Measurements from ENCODE around the gene AKR1C2.
"Not testable (repeated sequence)": the region's sequence is repeated elsewhere in the genome, so short reads cannot be mapped to it uniquely, and the experiment has no call there.

The AKR1C2 gene

DNA sequence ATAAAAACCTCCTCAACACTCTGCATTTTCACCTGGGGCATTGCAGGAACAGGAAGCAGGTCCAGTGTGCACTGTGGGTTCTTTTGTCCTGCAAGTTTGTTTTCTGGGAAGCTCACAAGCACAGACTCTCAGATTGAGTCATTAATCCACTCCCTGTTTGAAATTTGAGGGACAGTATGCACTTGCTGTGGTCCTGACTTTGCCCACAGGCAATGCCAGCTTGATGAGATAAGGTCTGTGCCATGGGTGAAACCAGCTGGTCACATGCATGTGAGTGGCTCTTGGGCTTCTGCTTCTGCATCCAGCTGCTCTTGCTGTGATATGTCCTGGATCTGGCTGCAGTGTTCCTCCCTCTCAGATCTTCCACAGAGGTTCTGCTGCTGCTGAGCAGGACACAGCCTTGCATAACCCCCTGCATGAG is 21.8 kb upstream of the AKR1C2 start:
- not testable (repeated sequence) for DNase-seq

DNA sequence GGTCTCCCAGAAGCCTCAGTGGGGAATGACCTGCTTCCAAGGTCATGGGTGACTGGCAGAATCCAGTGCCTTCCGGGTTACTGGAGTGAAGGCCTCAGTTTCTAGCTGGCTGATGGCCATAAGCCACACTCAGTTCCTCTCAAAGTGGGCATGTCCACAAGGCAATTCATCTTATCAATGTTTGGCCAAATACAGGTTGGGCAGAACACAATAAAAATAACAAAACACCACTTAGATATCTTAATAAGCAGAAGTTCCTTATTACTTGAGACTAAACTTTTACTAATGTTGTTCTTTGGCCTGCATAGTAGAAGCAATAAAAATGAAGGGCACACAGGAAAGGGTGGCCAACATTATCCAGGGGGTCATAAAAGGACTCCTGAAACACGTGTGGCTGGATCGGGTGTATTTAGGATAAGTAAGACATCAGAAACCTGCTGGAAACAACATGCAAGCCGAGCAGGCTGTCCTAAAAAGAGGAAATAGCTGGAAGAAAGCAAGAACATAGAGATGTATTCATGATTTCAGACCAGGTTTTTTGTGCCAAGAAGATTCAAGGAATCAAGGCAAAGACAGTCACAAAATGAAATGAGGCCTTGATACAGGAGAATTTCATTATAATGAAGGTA is 19.6 kb upstream of the AKR1C2 start:
- DNase-seq = no peak

DNA sequence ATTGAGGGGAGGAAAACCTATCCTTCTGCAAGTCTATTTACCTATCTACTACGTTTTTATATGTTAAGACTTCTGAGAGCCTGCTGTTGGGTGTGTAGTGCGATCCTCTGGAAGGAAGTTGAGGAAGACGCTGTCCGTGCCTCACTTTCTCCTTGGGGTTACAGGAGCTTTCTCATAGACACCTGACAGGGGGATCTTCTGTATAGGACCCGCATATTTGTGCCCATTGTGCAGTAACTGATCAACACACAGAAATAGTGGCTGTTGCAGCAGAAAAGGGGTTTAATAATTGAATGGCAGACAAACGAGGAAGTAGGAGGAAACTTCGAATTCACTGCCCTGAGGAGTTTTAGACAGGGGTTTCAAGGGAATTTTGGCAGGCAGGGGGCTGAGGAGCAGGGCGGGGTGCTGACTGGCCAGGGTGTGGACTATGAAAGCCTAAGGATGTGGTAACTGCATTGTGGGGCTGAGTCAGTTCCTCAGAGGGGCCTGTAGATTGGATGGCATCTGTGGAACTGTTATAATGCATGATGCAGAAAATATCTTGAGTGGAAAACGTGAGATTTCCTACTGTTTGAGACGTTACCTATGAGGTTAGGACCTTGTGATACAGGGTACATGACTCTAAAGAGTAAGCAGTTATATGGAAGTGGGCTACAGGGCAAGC is 18.1 kb upstream of the AKR1C2 start:
- DNase-seq = not testable (repeated sequence)

DNA sequence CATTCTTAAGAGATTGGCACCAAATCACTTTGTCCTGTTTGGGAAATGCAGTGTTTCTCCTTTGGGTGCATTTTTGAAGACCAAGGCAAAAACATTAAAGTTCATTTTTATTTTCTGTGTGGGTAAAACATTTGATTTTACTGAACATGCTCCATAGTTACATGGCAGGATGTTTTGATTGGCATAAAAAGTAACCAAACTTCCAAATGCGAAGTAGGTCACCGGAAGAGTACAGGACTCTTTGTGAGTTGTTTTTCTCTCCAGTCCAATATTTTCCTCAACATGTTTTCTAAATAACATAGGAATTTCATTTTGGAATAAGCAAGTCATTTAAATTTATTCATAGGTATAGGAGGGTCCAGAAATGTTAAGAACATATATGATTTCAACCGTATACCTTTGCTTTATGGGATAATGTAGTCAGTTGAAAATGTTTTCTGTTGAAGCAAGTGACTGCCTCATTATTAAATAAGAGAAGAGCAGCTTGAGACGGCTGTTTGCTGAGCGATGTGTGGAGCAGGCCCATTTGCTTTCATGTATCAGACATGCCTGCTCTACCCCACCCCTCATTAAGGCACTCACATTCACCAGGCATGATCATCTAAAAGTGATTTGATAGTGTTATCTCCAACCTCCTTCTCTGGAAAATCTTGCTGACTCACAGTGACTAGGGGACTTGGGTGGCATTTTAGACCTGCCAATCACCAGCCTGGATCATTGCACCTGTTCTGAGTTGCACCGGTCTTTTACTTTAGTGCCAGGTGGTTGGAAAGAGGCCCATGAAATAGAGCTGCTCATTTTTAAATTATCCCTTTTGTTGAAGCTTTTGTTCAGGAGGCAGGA is 16.3 kb upstream of the AKR1C2 start:
- DNase-seq = not testable (repeated sequence)

DNA sequence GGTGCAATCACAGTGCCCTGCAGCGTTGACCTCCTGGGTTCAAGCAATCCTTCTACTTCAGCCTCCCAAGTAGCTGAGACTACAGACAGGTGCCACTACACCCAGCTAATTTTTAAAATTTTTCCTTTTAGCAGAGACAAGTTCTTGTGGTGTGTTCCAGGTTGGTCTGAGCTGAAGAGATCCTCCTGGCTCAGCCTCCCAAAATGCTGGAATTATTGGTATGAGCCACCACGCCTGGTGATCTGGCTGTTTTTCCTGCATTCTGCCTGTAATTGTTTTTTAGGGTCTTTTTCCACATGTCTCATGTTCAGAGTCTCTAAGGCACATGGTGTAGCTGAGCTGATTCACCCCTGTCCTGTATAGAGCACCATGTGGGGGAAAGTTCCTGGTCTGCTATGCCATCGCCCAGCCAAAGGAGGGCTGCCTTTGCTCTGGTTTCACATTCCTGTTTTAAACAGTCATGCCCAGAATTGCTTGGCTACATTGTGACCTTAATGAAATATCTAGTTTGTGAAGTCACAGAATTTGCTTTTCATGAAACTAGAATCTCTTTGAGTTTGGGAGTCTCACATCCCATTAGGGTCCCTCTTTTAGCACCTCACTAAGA is 15.1 kb upstream of the AKR1C2 start:
- not testable (repeated sequence) for DNase-seq

DNA sequence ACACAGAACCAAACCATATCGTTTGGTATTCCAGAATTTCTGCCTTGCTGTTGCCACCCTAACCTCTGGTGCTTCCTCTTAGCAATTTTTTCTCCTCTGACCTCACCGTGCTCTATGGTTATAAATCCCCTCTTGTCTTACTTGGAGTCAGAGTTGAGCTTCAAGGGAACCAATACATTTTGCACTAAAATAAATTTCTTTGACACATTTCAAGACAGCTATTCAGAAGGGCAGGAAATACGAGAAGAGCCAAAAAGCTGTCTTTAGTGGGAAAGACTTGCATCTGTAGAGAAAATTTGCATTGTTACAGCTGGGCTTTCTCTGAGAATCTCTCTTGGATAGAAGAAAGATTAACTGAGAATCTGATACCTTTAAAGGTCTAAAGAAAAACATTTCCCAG is 14.5 kb upstream of the AKR1C2 start:
- DNase-seq = no peak

GRCh38 chr10:5014936-5015335 is 11.3 kb upstream of the AKR1C2 start:
- DNase-seq = no peak

DNA sequence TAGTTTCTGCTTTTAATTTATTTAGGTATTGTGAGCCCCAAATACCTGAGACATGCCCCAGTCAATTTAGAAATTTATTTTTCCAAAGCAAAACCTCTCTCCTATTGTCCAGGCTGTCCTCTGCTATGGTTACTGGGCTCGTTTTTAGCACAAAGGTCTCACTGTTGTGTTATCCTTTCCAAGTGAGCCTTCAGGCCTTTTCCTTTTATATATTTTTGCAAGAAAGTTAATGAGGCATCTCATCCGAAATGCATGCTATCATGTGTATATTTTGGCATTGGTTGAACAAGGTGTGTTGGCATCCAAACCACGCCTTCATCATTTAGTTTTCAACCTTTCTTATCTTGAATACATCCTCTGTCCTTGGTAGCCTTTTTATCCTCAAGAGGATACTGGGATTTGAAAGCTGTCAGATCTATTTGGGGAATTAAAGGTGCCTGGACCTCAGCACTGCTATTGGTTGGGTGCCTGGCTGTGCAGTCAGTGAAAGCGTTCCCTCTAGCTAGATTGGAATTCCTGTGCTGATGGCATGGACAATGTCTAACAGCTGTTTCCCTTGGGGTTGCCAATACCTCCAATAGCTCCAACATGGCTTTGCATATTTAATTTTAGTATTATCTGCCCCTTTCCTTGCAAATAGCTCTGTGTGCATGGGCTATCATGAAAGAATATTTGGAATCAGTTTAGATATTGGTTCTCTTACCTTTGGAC is 10.7 kb upstream of the AKR1C2 start:
- not testable (repeated sequence) for DNase-seq

DNA sequence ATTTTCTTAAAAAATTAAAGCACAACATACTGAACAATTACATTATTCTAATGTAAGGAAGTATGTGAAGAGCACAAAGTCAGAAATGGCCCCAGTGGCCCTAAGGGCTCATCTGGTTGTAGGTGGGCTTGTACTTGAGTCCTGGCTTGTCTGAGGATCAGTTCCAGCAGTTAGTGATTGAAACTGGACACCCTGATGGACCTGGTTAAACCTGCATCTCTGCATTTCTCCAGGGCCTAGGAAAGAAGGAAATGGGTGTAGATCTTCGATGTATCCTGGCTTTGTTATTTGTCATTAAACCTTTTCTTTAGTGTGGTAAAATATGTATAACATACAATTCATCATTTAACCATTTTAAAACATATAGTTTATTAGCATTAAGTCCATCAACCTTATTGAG is 9.7 kb upstream of the AKR1C2 start:
- DNase-seq = no peak

DNA sequence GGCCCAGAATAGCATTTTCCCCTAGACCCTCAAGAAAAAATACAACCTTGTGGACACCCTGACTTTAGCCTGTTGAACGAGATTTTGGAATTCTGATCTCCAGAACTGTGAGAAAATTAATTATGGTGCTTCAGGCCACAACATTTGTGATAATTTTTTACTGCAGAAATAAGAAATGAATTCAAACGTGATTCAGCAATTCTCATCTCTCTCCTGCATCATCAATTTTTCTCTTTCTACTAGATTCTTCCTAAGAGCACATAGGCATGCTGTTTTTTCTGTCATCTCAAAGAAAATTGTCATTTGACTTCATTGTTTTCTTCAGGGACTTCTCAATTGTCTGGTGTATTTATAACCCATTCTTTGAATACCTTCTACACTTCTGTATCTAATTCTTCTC is 8.9 kb upstream of the AKR1C2 start:
- DNase-seq = no peak

DNA sequence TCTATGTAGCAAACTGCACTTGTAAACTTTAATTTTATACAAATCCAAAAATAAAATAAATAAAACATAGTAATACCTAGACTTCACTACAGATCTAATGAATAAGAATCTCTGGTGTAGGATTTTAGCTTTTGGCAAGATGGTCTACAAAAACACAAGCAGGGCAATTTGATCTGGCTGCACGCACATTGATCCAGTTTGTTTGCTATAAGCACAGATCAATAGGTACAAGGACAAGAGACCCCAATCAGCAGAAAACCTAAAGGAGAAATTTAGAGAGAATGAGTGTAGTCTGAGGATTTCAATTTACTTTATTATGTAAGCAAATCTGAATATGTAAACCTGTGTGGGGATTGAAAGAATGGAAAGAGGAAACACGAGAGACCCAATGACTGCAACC is 7.7 kb upstream of the AKR1C2 start:
- DNase-seq = not testable (repeated sequence)

- DNase-seq = not testable (repeated sequence)
Observed at GRCh38 chr10:5010043-5010442, 6.4 kb upstream of the AKR1C2 start.

- not testable (repeated sequence) for DNase-seq
Observed at GRCh38 chr10:5008857-5009548, 5.3 kb upstream of the AKR1C2 start.

DNA sequence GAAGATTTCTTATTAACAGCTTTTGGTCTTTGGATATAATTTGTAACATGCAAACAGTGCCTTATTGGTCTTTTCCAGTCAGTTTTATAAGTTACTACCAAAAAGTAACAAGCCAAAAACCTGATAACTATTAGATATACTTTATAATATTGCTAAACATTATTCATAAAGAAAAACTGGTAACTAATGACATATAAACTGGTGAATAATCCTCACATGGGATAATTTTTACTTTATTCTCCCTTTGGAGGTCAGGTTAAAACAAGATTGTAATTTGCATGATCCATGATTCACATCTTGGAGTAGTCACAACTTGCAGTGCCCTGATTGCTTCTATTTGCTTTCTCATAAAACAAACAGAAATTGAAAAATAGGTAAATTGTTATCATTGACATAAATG is 844 bp upstream of the AKR1C2 start:
- not testable (repeated sequence) for DNase-seq

GRCh38 chr10:5004030-5004385 is 351 bp upstream of the AKR1C2 start:
- DNase-seq = not testable (repeated sequence)

GRCh38 chr10:5002013-5002727 is 1.5 kb downstream of the AKR1C2 start:
- DNase-seq = no peak

- DNase-seq = no peak
Observed at GRCh38 chr10:4998671-4999070, 5.0 kb downstream of the AKR1C2 start.

- DNase-seq = not testable (repeated sequence)
Observed at GRCh38 chr10:4994260-4994659, 9.4 kb downstream of the AKR1C2 start.

- DNase-seq = not testable (repeated sequence)
Observed at GRCh38 chr10:4992564-4992963, 11.1 kb downstream of the AKR1C2 start.

DNA sequence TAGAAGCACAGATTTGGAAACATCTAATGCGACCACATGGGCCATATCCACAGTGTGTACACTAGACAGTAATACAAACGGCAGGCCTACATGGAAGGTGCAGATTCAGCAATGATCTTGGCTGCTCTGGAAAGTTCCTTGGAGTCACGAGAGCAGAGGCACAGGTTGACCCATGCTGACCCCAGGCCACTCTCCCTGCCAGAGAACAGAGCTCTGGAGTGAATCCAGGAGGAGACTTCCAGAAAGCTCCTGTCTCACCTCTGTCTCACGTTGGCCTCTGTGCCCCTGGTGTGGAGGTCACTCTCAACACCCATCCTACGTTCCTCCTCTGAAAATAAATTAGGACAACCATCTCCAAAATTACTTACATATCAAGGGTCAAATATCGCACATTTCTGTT is 12.2 kb downstream of the AKR1C2 start:
- DNase-seq = not testable (repeated sequence)

All from amygdala (tissue), 56 donors.